Measurements from ENCODE around the gene TTLL12. TPM values are rescaled to one million over a fixed set of nuclear protein-coding genes. Genes with fewer than 3 reads are reported as not detected.

TTLL12 gene
- total and polyA plus RNA-seq, 2 donors (not counting 1 experiment from before 2014, with no cell fraction given): 11.0 to 21.3 TPM

DNA sequence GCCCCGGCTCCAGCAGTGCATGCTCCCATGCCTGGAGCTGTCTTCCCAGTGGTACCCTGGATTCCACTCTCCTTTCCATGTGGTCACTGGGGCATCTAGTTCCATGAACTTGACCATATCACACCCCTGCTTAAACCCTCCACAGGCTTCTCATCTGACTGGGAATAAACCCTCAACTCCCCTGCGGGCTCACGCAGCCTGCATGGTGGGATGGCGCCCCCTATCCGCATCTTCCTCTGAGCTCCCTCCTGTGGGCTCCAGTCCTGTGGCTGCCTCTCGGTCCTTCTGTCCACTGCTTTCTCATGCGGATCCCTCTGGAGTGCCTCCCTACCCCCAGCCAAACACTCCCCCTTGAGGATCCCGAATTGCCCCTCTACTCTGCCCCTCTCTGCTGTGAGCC, 41.4 kb upstream of the TTLL12 start:
- CTCF ChIA-PET: interaction anchor here (1.3 kb wide), 1 partner anchor 150 kb away, joined by 3 read pairs; no protein-coding TSS in a partner anchor
- POLR2A ChIA-PET: no interaction called here
- ATAC-seq (ENCODE audit: low read depth) (no peak), DNase-seq (no peak)
- H3K9ac ChIP-seq (ENCODE audit: low read length): no peak overlapping the region
- H3K27ac Mint-ChIP-seq: no peak overlapping the region
- H3K4me3 ChIP-seq (ENCODE audit: control extremely low read depth in 1 of 5, extremely low read depth in 1 of 5, insufficient read depth in 1 of 5, low read depth in 2 of 5, low read length in 4 of 5): no peak overlapping the region
- H3K27ac ChIP-seq (ENCODE audit: low read length in 2 of 2): no peak overlapping the region
- peaks cover 4% of the 10 kb centered on the region for H3K4me1 Mint-ChIP-seq
- TF ChIP-seq EZH2 (IDR thresholded peaks at IDR 0.05; ENCODE audit: borderline replicate concordance, insufficient read depth, low read depth, low read length, poor library complexity, severe bottlenecking): no peak
- TF ChIP-seq, protein P1, sequence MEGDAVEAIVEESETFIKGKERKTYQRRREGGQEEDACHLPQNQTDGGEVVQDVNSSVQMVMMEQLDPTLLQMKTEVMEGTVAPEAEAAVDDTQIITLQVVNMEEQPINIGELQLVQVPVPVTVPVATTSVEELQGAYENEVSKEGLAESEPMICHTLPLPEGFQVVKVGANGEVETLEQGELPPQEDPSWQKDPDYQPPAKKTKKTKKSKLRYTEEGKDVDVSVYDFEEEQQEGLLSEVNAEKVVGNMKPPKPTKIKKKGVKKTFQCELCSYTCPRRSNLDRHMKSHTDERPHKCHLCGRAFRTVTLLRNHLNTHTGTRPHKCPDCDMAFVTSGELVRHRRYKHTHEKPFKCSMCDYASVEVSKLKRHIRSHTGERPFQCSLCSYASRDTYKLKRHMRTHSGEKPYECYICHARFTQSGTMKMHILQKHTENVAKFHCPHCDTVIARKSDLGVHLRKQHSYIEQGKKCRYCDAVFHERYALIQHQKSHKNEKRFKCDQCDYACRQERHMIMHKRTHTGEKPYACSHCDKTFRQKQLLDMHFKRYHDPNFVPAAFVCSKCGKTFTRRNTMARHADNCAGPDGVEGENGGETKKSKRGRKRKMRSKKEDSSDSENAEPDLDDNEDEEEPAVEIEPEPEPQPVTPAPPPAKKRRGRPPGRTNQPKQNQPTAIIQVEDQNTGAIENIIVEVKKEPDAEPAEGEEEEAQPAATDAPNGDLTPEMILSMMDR (IDR thresholded peaks at IDR 0.05): no peak
- H3K36me3 ChIP-seq (replicated peaks in 1 of 2; ENCODE audit: control extremely low read depth in 1 of 2, control insufficient read depth in 1 of 2, extremely low read depth in 1 of 2, insufficient read depth in 2 of 2, low read length in 1 of 2): no peaks in the 10 kb centered on the region
- no peak overlapping the region for H2AFZ ChIP-seq (ENCODE audit: insufficient read depth, low read depth, low read length, poor library complexity, severe bottlenecking)
- no peaks in the 10 kb centered on the region for H3K9me3 ChIP-seq (ENCODE audit: control extremely low read depth in 1 of 3, control insufficient read depth in 2 of 3, insufficient read depth in 1 of 3, low read length in 2 of 3)
- H3K27me3 ChIP-seq (replicated peaks in 1 of 4; ENCODE audit: control extremely low read depth in 1 of 4, control insufficient read depth in 3 of 4, insufficient read depth in 4 of 4, low read length in 3 of 4): peaks cover 0 to 15% (median 0%) of the 10 kb centered on the region in 4 experiments
- H3K27me3 Mint-ChIP-seq: peaks cover 10% of the 10 kb centered on the region
- H3K9me3 Mint-ChIP-seq (ENCODE audit: insufficient read depth): no peaks in the 10 kb centered on the region
- no peak overlapping the region for H3K4me2 ChIP-seq (replicated peaks; ENCODE audit: low read depth, low read length, poor library complexity, severe bottlenecking)
- H3K79me2 ChIP-seq (ENCODE audit: control insufficient read depth, insufficient read depth, low read length): no peaks in the 10 kb centered on the region
- H4K20me1 ChIP-seq (ENCODE audit: control insufficient read depth, insufficient read depth, low read length, poor library complexity, severe bottlenecking): no peaks in the 10 kb centered on the region
- H3K4me3 Mint-ChIP-seq: no peak overlapping the region
- intact Hi-C loops (cut with micrococcal nuclease): no loop called here
- 81% methylated on average over 8 of the region's 8 CpGs for WGBS (ENCODE audit: insufficient coverage)
- peaks cover 4 to 7% of the 10 kb centered on the region in 2 donors for H3K4me1 ChIP-seq (ENCODE audit: control insufficient read depth in 2 of 2, insufficient read depth in 2 of 2, low read length in 2 of 2)

DNA sequence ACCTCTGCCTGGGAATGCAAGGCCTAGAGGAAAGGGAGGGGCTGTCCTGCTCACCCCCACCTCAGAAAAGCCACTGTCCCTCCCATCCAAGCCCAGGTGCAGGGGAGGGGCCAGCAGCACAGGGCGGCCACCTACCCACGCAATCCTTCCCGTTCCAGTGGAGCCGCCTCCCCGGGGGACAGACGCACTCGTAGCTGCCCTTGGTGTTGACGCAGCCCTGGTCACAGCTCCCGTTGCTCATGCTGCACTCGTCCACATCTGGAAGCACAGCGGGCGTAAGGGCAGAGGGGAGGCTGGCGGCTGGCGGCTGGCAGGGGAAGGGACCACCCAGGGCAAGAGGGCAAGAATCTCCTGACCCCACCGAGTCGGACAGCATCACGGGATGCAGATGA, 40.3 kb upstream of the TTLL12 start:
- Histone ChIP-seq H2AFZ (ENCODE audit: insufficient read depth, low read depth, low read length, poor library complexity, severe bottlenecking) (no peak overlapping the region), H3K36me3 (replicated peaks in 1 of 2; ENCODE audit: control extremely low read depth in 1 of 2, control insufficient read depth in 1 of 2, extremely low read depth in 1 of 2, insufficient read depth in 2 of 2, low read length in 1 of 2) (no peaks in the 10 kb centered on the region), H3K27me3 (replicated peaks in 1 of 4; ENCODE audit: control extremely low read depth in 1 of 4, control insufficient read depth in 3 of 4, insufficient read depth in 4 of 4, low read length in 3 of 4) (peaks cover 0 to 15% (median 0%) of the 10 kb centered on the region in 4 experiments), H3K4me2 (replicated peaks; ENCODE audit: low read depth, low read length, poor library complexity, severe bottlenecking) (no peak overlapping the region), H3K27ac (ENCODE audit: low read length in 2 of 2) (no peak overlapping the region), H3K9ac (ENCODE audit: low read length) (no peak overlapping the region), H3K79me2 (ENCODE audit: control insufficient read depth, insufficient read depth, low read length) (no peaks in the 10 kb centered on the region), H3K4me3 (ENCODE audit: control extremely low read depth in 1 of 5, extremely low read depth in 1 of 5, insufficient read depth in 1 of 5, low read depth in 2 of 5, low read length in 4 of 5) (no peak overlapping the region), H3K9me3 (ENCODE audit: control extremely low read depth in 1 of 3, control insufficient read depth in 2 of 3, insufficient read depth in 1 of 3, low read length in 2 of 3) (no peaks in the 10 kb centered on the region), H3K4me1 (ENCODE audit: control insufficient read depth in 2 of 2, insufficient read depth in 2 of 2, low read length in 2 of 2) (peaks cover 4 to 7% of the 10 kb centered on the region in 2 donors), H4K20me1 (ENCODE audit: control insufficient read depth, insufficient read depth, low read length, poor library complexity, severe bottlenecking) (no peaks in the 10 kb centered on the region)
- POLR2A ChIA-PET: interaction anchor here (0.6 kb wide), 1 partner anchor 517 kb away, joined by 3 read pairs; no protein-coding TSS in a partner anchor
- Mint-ChIP-seq H3K4me1 (peaks cover 4% of the 10 kb centered on the region), H3K9me3 (ENCODE audit: insufficient read depth) (no peaks in the 10 kb centered on the region), H3K4me3 (no peak overlapping the region), H3K27me3 (peaks cover 10% of the 10 kb centered on the region), H3K27ac (no peak overlapping the region)
- WGBS (ENCODE audit: insufficient coverage): 70% methylated on average over 17 of the region's 17 CpGs
- ATAC-seq (ENCODE audit: low read depth): no peak
- intact Hi-C loops (cut with micrococcal nuclease): no loop called here
- CTCF ChIA-PET: no interaction called here
- DNase-seq: no peak
- TF ChIP-seq, protein P1 (IDR thresholded peaks at IDR 0.05): no peak
- TF ChIP-seq EZH2 (IDR thresholded peaks at IDR 0.05; ENCODE audit: borderline replicate concordance, insufficient read depth, low read depth, low read length, poor library complexity, severe bottlenecking): no peak

Measured in B cell (primary cell).